ENCODE results near the gene TRIOBP. TPM values are rescaled to one million over a fixed set of nuclear protein-coding genes. Genes with fewer than 3 reads are reported as not detected.

The TRIOBP gene
- total and polyA plus RNA-seq, 2 of the 13 experiments (the other 11 are each of a cell fraction or from before 2014, with no cell fraction given), result 6.1 to 15.4 TPM

- TF ChIP-seq ZBTB40 (IDR thresholded peaks at IDR 0.05), result no peak
- 0 out of 2 replicates have a peak, but pooled peaks have one; percentile 30 for TF ChIP-seq ZBTB40 (CRISPR knock-in tag; IDR thresholded peaks at IDR 0.05)
- TF ChIP-seq SAP130 (CRISPR knock-in tag; IDR thresholded peaks at IDR 0.05; ENCODE audit: low read depth), result 0 out of 2 replicates have a peak, but pooled peaks have one; percentile 21
- peak; percentile 42; the same call in 1 of the 2 replicates for TF ChIP-seq YEATS2 (CRISPR knock-in tag; IDR thresholded peaks at IDR 0.05; ENCODE audit: borderline replicate concordance)
- TF ChIP-seq PHF20 (CRISPR knock-in tag; IDR thresholded peaks at IDR 0.05), result no peak
- TF ChIP-seq RCOR2 (CRISPR knock-in tag; IDR thresholded peaks at IDR 0.05), result no peak
- TF ChIP-seq CEBPB (IDR thresholded peaks at IDR 0.05; ENCODE audit: borderline replicate concordance, low read depth, low read length), result peak; percentile 93
- no peak for TF ChIP-seq AGO1 (IDR thresholded peaks at IDR 0.05; ENCODE audit: low read depth, low read length, poor library complexity, severe bottlenecking)
- peak; percentile 40; the same call in 1 of the 2 replicates for TF ChIP-seq RXRB (CRISPR knock-in tag; IDR thresholded peaks at IDR 0.05; ENCODE audit: borderline replicate concordance)
- peak; percentile 77; the same call in 1 of the 2 replicates for TF ChIP-seq TFAP4 (IDR thresholded peaks at IDR 0.05; ENCODE audit: borderline replicate concordance, low read depth)
- TF ChIP-seq GATAD1 (CRISPR knock-in tag; IDR thresholded peaks at IDR 0.05), result 0 out of 2 replicates have a peak, but pooled peaks have one; percentile 14
- 0 out of 2 replicates have a peak, but pooled peaks have one; percentile 12 for TF ChIP-seq PAXIP1 (CRISPR knock-in tag; conservative IDR thresholded peaks at IDR 0.05)
- no peak for TF ChIP-seq PRPF4 (IDR thresholded peaks at IDR 0.05; ENCODE audit: low read depth, low read length, poor library complexity, severe bottlenecking)
- TF ChIP-seq ZBTB37 (CRISPR knock-in tag; IDR thresholded peaks at IDR 0.05), result no peak
- peak; percentile 98 for TF ChIP-seq ZBTB42 (CRISPR knock-in tag; IDR thresholded peaks at IDR 0.05)
These were observed 44.5 kb downstream of the TRIOBP start (continued) for GRCh38 chr22:37741312-37741795.
